Loucy (cell line): ENCODE measurements around the gene AIFM2.

Experiments
- H2AFZ ChIP-seq: fragments of 200-600 bp; sonication (generic); 2 replicates; pipeline ENCODE4 v1.6.0; 2016; ENCODE audit warnings: antibody characterized with exemption, mild to moderate bottlenecking, low read length, moderate library complexity
- H3F3A ChIP-seq: fragments of 200-600 bp; 2 replicates; pipeline ENCODE4 v1.6.0; 2016; ENCODE audit warnings: antibody characterized with exemption, low read depth, mild to moderate bottlenecking
- H3K27me3 ChIP-seq: fragments of 200-600 bp; sonication (generic); 2 replicates; pipeline ENCODE4 v1.6.1; 2014; ENCODE audit warnings: low read length, mild to moderate bottlenecking; ENCODE audit not compliant: insufficient read depth, poor library complexity, severe bottlenecking
- H3K36me3 ChIP-seq: fragments of 200-600 bp; sonication (generic); 2 replicates; pipeline ENCODE4 v1.6.1; 2016; ENCODE audit warnings: low read length; ENCODE audit not compliant: insufficient read depth
- H3K4me1 ChIP-seq: fragments of 200-600 bp; sonication (generic); 2 replicates; pipeline ENCODE4 v1.5.1; 2014; ENCODE audit warnings: low read length, mild to moderate bottlenecking; ENCODE audit not compliant: insufficient read depth, poor library complexity, severe bottlenecking
- H3K4me2 ChIP-seq: fragments of 200-600 bp; sonication (generic); 2 replicates; pipeline ENCODE4 v1.6.0; 2014; ENCODE audit warnings: antibody characterized with exemption, low read length, low read depth, mild to moderate bottlenecking; ENCODE audit not compliant: poor library complexity, severe bottlenecking
- H3K4me3 ChIP-seq: fragments of 200-600 bp; sonication (generic); 2 replicates; pipeline ENCODE4 v1.5.1; 2014; ENCODE audit warnings: low read length, mild to moderate bottlenecking, mixed read lengths; ENCODE audit not compliant: poor library complexity, severe bottlenecking
- H3K79me2 ChIP-seq: fragments of 200-600 bp; sonication (generic); 2 replicates; pipeline ENCODE4 v1.6.1; 2014; ENCODE audit warnings: low read length; ENCODE audit not compliant: insufficient read depth
- H3K9ac ChIP-seq: fragments of 200-600 bp; sonication (generic); 2 replicates; pipeline ENCODE4 v1.6.0; 2014; ENCODE audit warnings: mild to moderate bottlenecking, low read depth, low read length, moderate library complexity; ENCODE audit not compliant: poor library complexity, severe bottlenecking
- H3K9me2 ChIP-seq: fragments of 200-600 bp; sonication (generic); replicated peaks from 2 replicates; pipeline ENCODE4 v1.6.1; 2016; ENCODE audit warnings: low read depth, low read length, mixed read lengths
- H3K9me3 ChIP-seq: fragments of 200-600 bp; sonication (generic); 2 replicates; pipeline ENCODE4 v1.6.1; 2014; ENCODE audit warnings: mild to moderate bottlenecking, antibody characterized with exemption, low read length, low read depth; ENCODE audit not compliant: insufficient read depth
- H4K20me1 ChIP-seq: fragments of 200-600 bp; sonication (generic); 2 replicates; pipeline ENCODE4 v1.6.0; 2014; ENCODE audit warnings: antibody characterized with exemption, low read length, mild to moderate bottlenecking; ENCODE audit not compliant: insufficient read depth, poor library complexity, severe bottlenecking
- CTCF ChIP-seq: fragments of 200-600 bp; sonication (generic); conservative IDR thresholded peaks from 2 replicates; pipeline ENCODE4 v1.5.1; 2014; ENCODE audit warnings: mild to moderate bottlenecking, antibody characterized with exemption, low read length
- EZH2phosphoT487 ChIP-seq: fragments of 200-600 bp; IDR thresholded peaks from 2 replicates; pipeline ENCODE4 v1.6.1; 2018; ENCODE audit warnings: antibody characterized with exemption, mild to moderate bottlenecking, moderate library complexity, borderline replicate concordance

The AIFM2 gene

DNA sequence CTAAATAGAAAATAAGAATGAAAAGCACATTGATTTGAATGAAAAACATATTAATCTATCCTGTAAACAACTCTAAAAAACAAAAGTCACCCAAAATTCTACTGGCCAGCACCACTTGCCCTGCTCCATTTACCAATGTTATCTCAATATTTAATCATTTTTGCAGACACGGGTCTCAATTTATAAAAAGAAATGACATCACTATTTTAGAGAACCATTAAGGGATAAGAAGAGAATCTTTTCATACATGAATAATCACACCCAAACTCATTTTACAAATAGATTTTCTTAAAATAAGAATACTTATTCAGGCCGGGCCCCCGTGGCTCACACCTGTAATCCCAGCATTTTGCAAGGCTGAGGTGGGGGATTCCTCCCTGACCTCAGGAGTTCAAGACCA lies 33.8 kb upstream of the AIFM2 start:
- no peaks in the 10 kb centered on the region for H3K9me2 ChIP-seq
- no peak overlapping the region for H3K9ac ChIP-seq
- peaks cover 4% of the 10 kb centered on the region; the same call in 1 of the 2 replicates for H3K36me3 ChIP-seq
- H3K4me1 ChIP-seq, result peaks cover 67% of the 10 kb centered on the region
- H3K79me2 ChIP-seq, result peaks cover 88% of the 10 kb centered on the region
- no peak for TF ChIP-seq EZH2phosphoT487
- no peak for TF ChIP-seq CTCF
- no peaks in the 10 kb centered on the region for H3K27me3 ChIP-seq
- peaks cover 81% of the 10 kb centered on the region for H4K20me1 ChIP-seq
- H3F3A ChIP-seq, result no peaks in the 10 kb centered on the region
- no peaks in the 10 kb centered on the region for H3K9me3 ChIP-seq
- peak overlapping the region; percentile 94 for H3K4me2 ChIP-seq
- peak overlapping the region; percentile 20 for H3K4me3 ChIP-seq
- no peak overlapping the region for H2AFZ ChIP-seq

DNA sequence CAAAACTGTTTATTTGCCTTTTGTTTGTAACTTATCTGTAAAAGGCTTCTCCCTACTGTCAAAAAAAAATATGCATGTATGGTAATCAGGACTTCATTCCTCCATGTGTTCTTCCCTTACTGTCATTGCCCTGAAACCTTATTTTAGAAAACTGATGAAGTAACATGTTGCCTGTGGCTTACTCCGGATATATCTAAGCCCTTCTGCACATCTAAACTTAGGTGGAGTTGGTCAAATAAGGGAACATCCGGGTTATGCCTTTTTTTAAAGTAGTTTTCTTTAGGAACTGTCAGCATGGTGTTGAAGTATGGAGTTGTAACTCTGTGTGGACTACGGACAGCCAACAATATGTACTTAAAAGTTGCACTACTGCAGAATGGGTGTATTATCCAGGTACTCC lies 31.5 kb upstream of the AIFM2 start:
- peak overlapping the region; percentile 74 for H3K4me2 ChIP-seq
- no peak overlapping the region for H3K9ac ChIP-seq
- H3F3A ChIP-seq, result no peaks in the 10 kb centered on the region
- TF ChIP-seq CTCF (no peak), EZH2phosphoT487 (no peak)
- H3K4me3 ChIP-seq, result peak overlapping the region; percentile 7
- H3K9me2 ChIP-seq, result no peaks in the 10 kb centered on the region
- H3K79me2 ChIP-seq, result peaks cover 98% of the 10 kb centered on the region
- H3K27me3 ChIP-seq, result no peaks in the 10 kb centered on the region
- peaks cover 66% of the 10 kb centered on the region for H3K4me1 ChIP-seq
- peaks cover 85% of the 10 kb centered on the region for H4K20me1 ChIP-seq
- H2AFZ ChIP-seq, result no peak overlapping the region
- peaks cover 25% of the 10 kb centered on the region; the same call in 1 of the 2 replicates for H3K36me3 ChIP-seq
- H3K9me3 ChIP-seq, result no peaks in the 10 kb centered on the region

GRCh38 chr10:70163448-70163847 lies 30.8 kb upstream of the AIFM2 start:
- Histone ChIP-seq H3K4me3 (peak overlapping the region; percentile 45), H4K20me1 (peaks cover 80% of the 10 kb centered on the region), H3K27me3 (no peaks in the 10 kb centered on the region), H3K4me1 (peaks cover 61% of the 10 kb centered on the region), H3F3A (no peaks in the 10 kb centered on the region), H3K9me3 (no peaks in the 10 kb centered on the region), H2AFZ (no peak overlapping the region), H3K4me2 (peak overlapping the region; percentile 74), H3K9ac (no peak overlapping the region), H3K79me2 (peaks cover 91% of the 10 kb centered on the region), H3K36me3 (peaks cover 31% of the 10 kb centered on the region; the same call in 1 of the 2 replicates), H3K9me2 (no peaks in the 10 kb centered on the region)
- TF ChIP-seq CTCF, result no peak
- TF ChIP-seq EZH2phosphoT487, result no peak
